Peyer's patch (tissue), 4 donors: ENCODE measurements around the gene COMMD9. TPM values are rescaled to one million over a fixed set of nuclear protein-coding genes. Genes with fewer than 3 reads are reported as not detected.

Experiments used
- DNase-seq, 3 donors: peaks; one replicate each; pipeline ENCODE4 v3.0.0-alpha.2; 2017 to 2019
- H3K27ac ChIP-seq, 4 donors: fragments of 200-600 bp; sonication (generic); one replicate each; pipeline ENCODE4 v1.5.1; 2016 to 2019
- H3K27me3 ChIP-seq, 2 donors: fragments of 200-600 bp; sonication (generic); one replicate each; pipeline ENCODE4 v1.5.1; 2019
- H3K36me3 ChIP-seq, 3 donors: fragments of 200-600 bp; sonication (generic); one replicate each; pipeline ENCODE4 v1.5.1; 2016 to 2019
- H3K4me1 ChIP-seq, 4 donors: fragments of 200-600 bp; sonication (generic); one replicate each; pipeline ENCODE4 v1.5.1; 2016 to 2019
- H3K4me3 ChIP-seq, 4 donors: fragments of 200-600 bp; sonication (generic); 1 replicate in 3 of 4; 2 replicates in 1 of 4; pipeline ENCODE4 v1.5.1; 2016 to 2019; ENCODE audit warnings: mild to moderate bottlenecking in 1 of 4
- H3K9me3 ChIP-seq, 4 donors: fragments of 200-600 bp; sonication (generic); one replicate each; pipeline ENCODE4 v1.5.1; 2016 to 2019; ENCODE audit warnings: mild to moderate bottlenecking in 1 of 4
- CTCF ChIP-seq, 6 experiments: fragments of 450-650 bp in 4 of 6; fragments of 200-600 bp in 2 of 6; sonication (generic) in 1 of 6; IDR thresholded peaks; one replicate each; pipeline ENCODE4 v1.5.1; 2017 to 2019; ENCODE audit warnings: antibody characterized with exemption in 6 of 6, mild to moderate bottlenecking in 3 of 6, moderate library complexity in 1 of 6
- POLR2A ChIP-seq, 2 donors: fragments of 450-650 bp; IDR thresholded peaks; one replicate each; pipeline ENCODE4 v1.5.1; 2017; ENCODE audit warnings: antibody characterized with exemption in 2 of 2, mild to moderate bottlenecking in 2 of 2, moderate library complexity in 2 of 2
- total RNA-seq, 4 donors: library from RNA; depleted of rRNA; stranded (reverse); fragments of >200 nt; gene quantifications; one replicate each; pipeline ENCODE4 v1.1.0, GENCODE V29; 2016

Gene COMMD9
- total RNA-seq, 4 donors from 2014 or later = 41.3 to 68.5 (median 48.2) TPM

- Histone ChIP-seq H3K36me3 (no peaks in the 10 kb centered on the region), H3K27ac (no peak overlapping the region), H3K4me3 (no peak overlapping the region), H3K9me3 (no peaks in the 10 kb centered on the region), H3K27me3 (no peaks in the 10 kb centered on the region), H3K4me1 (no peaks in the 10 kb centered on the region)
- no peak for DNase-seq
- TF ChIP-seq CTCF (IDR thresholded peaks at IDR 0.05) = no peak
- no peak for TF ChIP-seq POLR2A (IDR thresholded peaks at IDR 0.05)
Measured at GRCh38 chr11:36240173-36240572, 49.1 kb downstream of the COMMD9 start.

- H3K27me3 ChIP-seq = no peaks in the 10 kb centered on the region
- TF ChIP-seq CTCF (IDR thresholded peaks at IDR 0.05) = no peak
- TF ChIP-seq POLR2A (IDR thresholded peaks at IDR 0.05) = no peak
- H3K4me1 ChIP-seq = no peaks in the 10 kb centered on the region
- no peak overlapping the region for H3K4me3 ChIP-seq
- DNase-seq = no peak
- H3K27ac ChIP-seq = no peak overlapping the region
- H3K9me3 ChIP-seq = no peaks in the 10 kb centered on the region
- H3K36me3 ChIP-seq = no peaks in the 10 kb centered on the region
Measured at GRCh38 chr11:36239636-36240035, 49.6 kb downstream of the COMMD9 start.

GRCh38 chr11:36238881-36239280, 50.3 kb downstream of the COMMD9 start:
- TF ChIP-seq POLR2A (IDR thresholded peaks at IDR 0.05) (no peak), CTCF (IDR thresholded peaks at IDR 0.05) (no peak)
- Histone ChIP-seq H3K27ac (no peak overlapping the region), H3K4me3 (no peak overlapping the region), H3K9me3 (no peaks in the 10 kb centered on the region), H3K27me3 (no peaks in the 10 kb centered on the region), H3K36me3 (no peaks in the 10 kb centered on the region), H3K4me1 (no peaks in the 10 kb centered on the region)
- no peak for DNase-seq

DNA sequence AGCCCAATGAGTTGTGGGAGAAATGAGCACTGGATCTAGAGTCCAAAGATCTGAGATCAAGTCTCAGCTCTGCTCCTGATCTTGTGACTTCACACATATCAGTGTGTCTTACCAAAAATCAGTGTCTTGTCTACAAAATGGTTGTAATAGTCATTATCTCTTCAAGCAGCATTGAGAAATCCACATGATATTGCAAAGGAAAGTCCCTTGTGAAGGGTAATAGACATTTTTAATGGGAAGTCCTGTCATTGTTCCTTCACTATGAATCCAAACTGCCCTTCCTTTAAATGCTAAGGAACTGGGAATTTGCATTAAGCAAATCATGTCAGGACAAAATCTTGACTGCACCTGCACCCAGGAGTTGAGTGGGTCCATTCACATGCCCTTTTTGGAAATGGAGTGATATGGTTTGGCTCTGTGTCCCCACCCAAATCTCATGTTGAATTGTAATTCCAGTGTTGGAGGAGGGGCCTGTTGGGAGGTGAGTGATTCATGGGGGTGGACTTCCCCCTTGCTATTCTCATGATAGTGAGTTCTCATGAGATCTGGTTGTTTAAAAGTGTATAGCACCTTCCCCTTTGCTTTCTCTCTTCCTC, 51.1 kb downstream of the COMMD9 start:
- H3K4me1 ChIP-seq = no peaks in the 10 kb centered on the region
- no peak overlapping the region for H3K4me3 ChIP-seq
- TF ChIP-seq POLR2A (IDR thresholded peaks at IDR 0.05) = no peak
- TF ChIP-seq CTCF (IDR thresholded peaks at IDR 0.05) = no peak
- no peaks in the 10 kb centered on the region for H3K36me3 ChIP-seq
- no peaks in the 10 kb centered on the region for H3K9me3 ChIP-seq
- H3K27ac ChIP-seq = no peak overlapping the region
- no peak for DNase-seq
- H3K27me3 ChIP-seq = no peaks in the 10 kb centered on the region

DNA sequence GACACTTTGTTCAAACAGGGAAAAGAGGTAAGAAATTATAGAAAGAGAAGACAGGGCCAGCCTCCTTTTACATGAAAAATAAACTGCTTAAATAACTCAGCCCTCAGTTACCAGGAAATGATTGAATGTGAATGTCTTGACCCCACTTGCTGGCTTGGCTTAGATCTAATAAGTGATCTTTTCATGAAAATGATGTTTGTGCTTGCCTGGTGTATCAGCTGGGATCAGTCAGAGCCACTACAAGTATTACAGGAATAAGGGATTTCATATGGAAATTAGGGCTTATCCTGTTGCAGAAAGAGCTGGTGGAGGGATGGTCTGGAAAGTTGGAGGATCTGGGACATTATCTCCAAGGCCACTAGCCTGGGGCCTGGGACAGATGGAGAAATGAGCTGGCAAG, 51.8 kb downstream of the COMMD9 start:
- no peak for DNase-seq
- H3K27me3 ChIP-seq = no peaks in the 10 kb centered on the region
- TF ChIP-seq CTCF (IDR thresholded peaks at IDR 0.05) = no peak
- no peak for TF ChIP-seq POLR2A (IDR thresholded peaks at IDR 0.05)
- no peaks in the 10 kb centered on the region for H3K36me3 ChIP-seq
- H3K27ac ChIP-seq = no peak overlapping the region
- H3K4me1 ChIP-seq = no peaks in the 10 kb centered on the region
- H3K4me3 ChIP-seq = no peak overlapping the region
- no peaks in the 10 kb centered on the region for H3K9me3 ChIP-seq

DNA sequence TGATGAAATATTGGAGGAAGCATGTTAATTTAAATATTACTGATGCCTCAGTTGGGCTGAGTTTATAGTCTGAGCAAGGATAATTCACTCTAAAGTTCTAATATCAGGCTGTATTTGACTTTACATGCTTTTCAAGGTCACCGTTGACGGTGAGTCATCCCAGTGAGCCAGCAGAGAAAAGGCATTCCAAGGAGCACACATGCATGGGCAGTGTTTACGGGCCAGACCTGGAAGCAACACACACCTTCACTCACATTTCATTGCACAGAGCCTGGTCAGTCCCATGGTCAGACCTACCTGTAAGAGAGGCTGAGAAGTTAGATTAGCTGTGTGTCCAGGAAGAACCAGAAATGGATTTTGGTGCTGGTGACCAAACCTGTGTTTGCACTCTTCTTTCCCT, 53.5 kb downstream of the COMMD9 start:
- Histone ChIP-seq H3K27ac (no peak overlapping the region), H3K9me3 (no peaks in the 10 kb centered on the region), H3K27me3 (no peaks in the 10 kb centered on the region), H3K4me3 (no peak overlapping the region), H3K36me3 (no peaks in the 10 kb centered on the region), H3K4me1 (no peaks in the 10 kb centered on the region)
- DNase-seq = no peak
- TF ChIP-seq POLR2A (IDR thresholded peaks at IDR 0.05) = no peak
- TF ChIP-seq CTCF (IDR thresholded peaks at IDR 0.05) = no peak
